HL-60 (cell line): ENCODE results near the gene CCDC88B.

ENCODE experiments used
- GABPA ChIP-seq: IDR thresholded peaks from 2 replicates; pipeline ENCODE4 v1.6.1; 2012; ENCODE audit warnings: low read depth
- POLR2AphosphoS5 ChIP-seq: IDR thresholded peaks from 2 replicates; pipeline ENCODE4 v1.6.1; 2012; ENCODE audit warnings: low read depth
- SPI1 ChIP-seq: IDR thresholded peaks from 2 replicates; pipeline ENCODE4 v1.6.1; 2012; ENCODE audit warnings: low read depth, mild to moderate bottlenecking, borderline replicate concordance
- TF ChIP-seq, protein P1 (sequence below): IDR thresholded peaks from one replicate; pipeline ENCODE4 v1.5.1; 2011; ENCODE audit warnings: low read length, control low read depth, inconsistent platforms; ENCODE audit not compliant: insufficient read depth
- TF ChIP-seq, protein P2 (sequence below): IDR thresholded peaks from 2 replicates; pipeline ENCODE4 v1.6.1; 2012; ENCODE audit warnings: low read depth; ENCODE audit not compliant: insufficient replicate concordance

DNA sequence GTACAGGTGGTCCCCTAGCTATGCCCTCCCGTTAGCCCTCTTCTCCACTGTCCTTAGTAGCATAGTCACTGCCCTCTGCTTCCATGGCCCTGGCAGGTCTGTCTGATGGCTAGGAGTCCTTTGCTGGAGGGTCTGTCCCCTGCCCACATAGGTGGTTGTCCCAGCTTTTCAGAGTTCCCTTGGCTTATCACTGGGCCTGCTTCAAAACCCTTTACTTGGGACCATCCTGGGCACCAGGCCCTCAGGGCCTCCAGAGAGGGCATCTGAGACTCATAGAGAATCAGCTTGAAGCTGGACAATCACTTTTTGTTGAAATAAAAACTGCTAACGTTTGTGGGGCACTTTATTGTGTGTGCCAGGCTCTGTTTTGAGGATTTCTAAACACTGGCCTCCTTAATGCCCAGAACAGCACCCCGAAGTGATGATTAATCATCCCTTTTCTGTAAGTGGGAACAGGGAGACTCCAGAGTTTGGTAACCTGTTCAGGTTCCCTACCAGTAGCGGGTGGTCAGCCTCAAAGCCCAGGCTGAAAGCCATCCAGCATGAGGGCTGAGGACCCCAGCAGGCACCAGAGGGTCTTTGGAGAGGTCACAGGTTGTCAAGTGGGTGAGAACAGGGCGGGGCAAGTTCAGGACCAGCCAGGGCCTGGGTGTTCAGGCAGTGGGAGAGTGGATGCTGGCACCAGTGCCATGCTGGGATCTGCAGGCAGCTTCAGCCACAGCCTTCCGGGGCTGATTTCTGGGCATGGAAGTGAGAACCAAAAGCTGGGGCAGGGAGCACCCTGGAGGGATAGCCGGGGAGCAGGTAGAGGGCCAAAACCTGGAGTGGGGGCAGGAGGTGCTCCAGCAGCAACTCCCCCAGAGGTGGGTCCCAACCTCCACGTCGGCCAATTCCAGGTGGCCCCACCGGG, 49.4 kb upstream of the CCDC88B start:
- TF ChIP-seq, protein P1, sequence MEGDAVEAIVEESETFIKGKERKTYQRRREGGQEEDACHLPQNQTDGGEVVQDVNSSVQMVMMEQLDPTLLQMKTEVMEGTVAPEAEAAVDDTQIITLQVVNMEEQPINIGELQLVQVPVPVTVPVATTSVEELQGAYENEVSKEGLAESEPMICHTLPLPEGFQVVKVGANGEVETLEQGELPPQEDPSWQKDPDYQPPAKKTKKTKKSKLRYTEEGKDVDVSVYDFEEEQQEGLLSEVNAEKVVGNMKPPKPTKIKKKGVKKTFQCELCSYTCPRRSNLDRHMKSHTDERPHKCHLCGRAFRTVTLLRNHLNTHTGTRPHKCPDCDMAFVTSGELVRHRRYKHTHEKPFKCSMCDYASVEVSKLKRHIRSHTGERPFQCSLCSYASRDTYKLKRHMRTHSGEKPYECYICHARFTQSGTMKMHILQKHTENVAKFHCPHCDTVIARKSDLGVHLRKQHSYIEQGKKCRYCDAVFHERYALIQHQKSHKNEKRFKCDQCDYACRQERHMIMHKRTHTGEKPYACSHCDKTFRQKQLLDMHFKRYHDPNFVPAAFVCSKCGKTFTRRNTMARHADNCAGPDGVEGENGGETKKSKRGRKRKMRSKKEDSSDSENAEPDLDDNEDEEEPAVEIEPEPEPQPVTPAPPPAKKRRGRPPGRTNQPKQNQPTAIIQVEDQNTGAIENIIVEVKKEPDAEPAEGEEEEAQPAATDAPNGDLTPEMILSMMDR = no peak
- TF ChIP-seq SPI1 (no peak), POLR2AphosphoS5 (no peak), GABPA (no peak)
- TF ChIP-seq, protein P2, sequence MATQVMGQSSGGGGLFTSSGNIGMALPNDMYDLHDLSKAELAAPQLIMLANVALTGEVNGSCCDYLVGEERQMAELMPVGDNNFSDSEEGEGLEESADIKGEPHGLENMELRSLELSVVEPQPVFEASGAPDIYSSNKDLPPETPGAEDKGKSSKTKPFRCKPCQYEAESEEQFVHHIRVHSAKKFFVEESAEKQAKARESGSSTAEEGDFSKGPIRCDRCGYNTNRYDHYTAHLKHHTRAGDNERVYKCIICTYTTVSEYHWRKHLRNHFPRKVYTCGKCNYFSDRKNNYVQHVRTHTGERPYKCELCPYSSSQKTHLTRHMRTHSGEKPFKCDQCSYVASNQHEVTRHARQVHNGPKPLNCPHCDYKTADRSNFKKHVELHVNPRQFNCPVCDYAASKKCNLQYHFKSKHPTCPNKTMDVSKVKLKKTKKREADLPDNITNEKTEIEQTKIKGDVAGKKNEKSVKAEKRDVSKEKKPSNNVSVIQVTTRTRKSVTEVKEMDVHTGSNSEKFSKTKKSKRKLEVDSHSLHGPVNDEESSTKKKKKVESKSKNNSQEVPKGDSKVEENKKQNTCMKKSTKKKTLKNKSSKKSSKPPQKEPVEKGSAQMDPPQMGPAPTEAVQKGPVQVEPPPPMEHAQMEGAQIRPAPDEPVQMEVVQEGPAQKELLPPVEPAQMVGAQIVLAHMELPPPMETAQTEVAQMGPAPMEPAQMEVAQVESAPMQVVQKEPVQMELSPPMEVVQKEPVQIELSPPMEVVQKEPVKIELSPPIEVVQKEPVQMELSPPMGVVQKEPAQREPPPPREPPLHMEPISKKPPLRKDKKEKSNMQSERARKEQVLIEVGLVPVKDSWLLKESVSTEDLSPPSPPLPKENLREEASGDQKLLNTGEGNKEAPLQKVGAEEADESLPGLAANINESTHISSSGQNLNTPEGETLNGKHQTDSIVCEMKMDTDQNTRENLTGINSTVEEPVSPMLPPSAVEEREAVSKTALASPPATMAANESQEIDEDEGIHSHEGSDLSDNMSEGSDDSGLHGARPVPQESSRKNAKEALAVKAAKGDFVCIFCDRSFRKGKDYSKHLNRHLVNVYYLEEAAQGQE = no peak
